A549 (cell line): ENCODE results near the gene ALPK3. TPM values are rescaled to one million over a fixed set of nuclear protein-coding genes. Genes with fewer than 3 reads are reported as not detected.
A peak's percentile ranks its signal among the peaks of the same experiment; 100 is the strongest.

Experiments used
- ATAC-seq, 2 experiments: fragments of 200-7000 bp in 1 of 2; fragments of >200 bp in 1 of 2; cut with Nextera tagmentation in 1 of 2; cut with Tn5 transposase in 1 of 2; 3 replicates each; pipeline versions ENCODE4 v1.8.0 to v1.9.1; 2018 to 2020; ENCODE audit warnings: mild to moderate bottlenecking in 1 of 2, moderate library complexity in 1 of 2
- CTCF ChIA-PET: fragments of 300-600 bp; sonication (Branson Sonifier 250); formaldehyde crosslinking; extraction: SDS; loops from one replicate; lab custom pipeline; 2021; ENCODE audit warnings: antibody characterized with exemption, inconsistent platforms; lab: Yijun Ruan, JAX
- POLR2A ChIA-PET: fragments of 350-600 bp; formaldehyde crosslinking; extraction: SDS; loops from one replicate; lab custom pipeline; 2021; ENCODE audit warnings: antibody characterized with exemption, inconsistent platforms; lab: Yijun Ruan, JAX
- DNase-seq, 2 experiments: peaks; one replicate each; pipeline versions ENCODE4 v3.0.0 to v3.0.0-alpha.2; 2011 to 2016; ENCODE audit warnings: low read depth in 1 of 2, low spot score in 1 of 2
- FAIRE-seq: peaks from 2 replicates; lab custom pipeline; 2011; peaks lifted over from hg19 to GRCh38; lab: Jason Lieb, UNC
- H3K27ac ChIP-seq, 2 experiments: fragments of >200 bp; sonication (Bioruptor Twin); formaldehyde crosslinking; 3 replicates each; pipeline ENCODE4 v1.5.1; 2016 to 2017
- H3K4me1 ChIP-seq: fragments of >200 bp; sonication (Bioruptor Twin); formaldehyde crosslinking; 3 replicates; pipeline ENCODE4 v1.6.1; 2016
- H3K4me2 ChIP-seq: fragments of >200 bp; sonication (Bioruptor Twin); formaldehyde crosslinking; 3 replicates; pipeline ENCODE4 v1.6.1; 2016
- H3K4me3 ChIP-seq: fragments of >200 bp; sonication (Bioruptor Twin); formaldehyde crosslinking; 3 replicates; pipeline ENCODE4 v1.5.1; 2016
- H3K9me3 ChIP-seq: fragments of >200 bp; sonication (Bioruptor Twin); formaldehyde crosslinking; 3 replicates; pipeline ENCODE4 v1.6.1; 2016
- ATOH8 ChIP-seq: fragments of 250-450 bp; sonication (Bioruptor Pico); IDR thresholded peaks from 2 replicates; pipeline ENCODE4 v1.5.0; 2020; ENCODE audit warnings: low read depth, mild to moderate bottlenecking, moderate library complexity
- CBX8 ChIP-seq: fragments of 200-600 bp; sonication (generic); IDR thresholded peaks from 2 replicates; pipeline ENCODE4 v1.6.1; 2016
- CHD2 ChIP-seq: fragments of 150-350 bp; IDR thresholded peaks from 2 replicates; pipeline ENCODE4 v1.6.1; 2014; ENCODE audit warnings: low read length; ENCODE audit not compliant: partially characterized antibody
- CHD4 ChIP-seq: fragments of 200-600 bp; sonication (generic); IDR thresholded peaks from 2 replicates; pipeline ENCODE4 v1.6.1; 2016; ENCODE audit warnings: antibody characterized with exemption, mild to moderate bottlenecking, borderline replicate concordance
- ELK1 ChIP-seq: fragments of 150-350 bp; IDR thresholded peaks from 2 replicates; pipeline ENCODE4 v1.6.1; 2014; ENCODE audit warnings: low read depth, mild to moderate bottlenecking, low read length
- HDAC2 ChIP-seq: fragments of 200-600 bp; sonication (generic); IDR thresholded peaks from 2 replicates; pipeline ENCODE4 v1.6.1; 2016
- JUN ChIP-seq, 2 experiments: fragments of >200 bp; sonication (Bioruptor Twin); formaldehyde crosslinking; IDR thresholded peaks; 2 replicates in 1 of 2; 3 replicates in 1 of 2; pipeline ENCODE4 v1.6.1; 2016 to 2017
- JUNB ChIP-seq: fragments of >200 bp; sonication (Bioruptor Twin); formaldehyde crosslinking; IDR thresholded peaks from 2 replicates; pipeline ENCODE4 v1.6.1; 2016
- KDM1A ChIP-seq: fragments of 200-600 bp; sonication (generic); IDR thresholded peaks from 2 replicates; pipeline ENCODE4 v1.6.1; 2016; ENCODE audit warnings: low read depth, mild to moderate bottlenecking
- KDM5A ChIP-seq: fragments of 200-600 bp; sonication (generic); IDR thresholded peaks from 2 replicates; pipeline ENCODE4 v1.6.1; 2016; ENCODE audit warnings: antibody characterized with exemption, mild to moderate bottlenecking
- MAZ ChIP-seq: fragments of 150-350 bp; IDR thresholded peaks from 2 replicates; pipeline ENCODE4 v1.6.1; 2014; ENCODE audit warnings: antibody characterized with exemption, low read depth, low read length, borderline replicate concordance
- MYC ChIP-seq: IDR thresholded peaks from 2 replicates; pipeline ENCODE4 v1.6.1; 2012; ENCODE audit warnings: mild to moderate bottlenecking, inconsistent platforms, low read length, improper control_type of control experiment, borderline replicate concordance
- NR3C1 ChIP-seq: fragments of >200 bp; sonication (Bioruptor Twin); formaldehyde crosslinking; IDR thresholded peaks from 3 replicates; pipeline ENCODE4 v1.6.1; 2017
- POLR2AphosphoS2 ChIP-seq: conservative IDR thresholded peaks from 2 replicates; pipeline ENCODE4 v1.6.1; 2012; ENCODE audit warnings: low read length, improper control_type of control experiment, inconsistent platforms
- TFCP2L1 ChIP-seq: fragments of 250-450 bp; sonication (Bioruptor Pico); IDR thresholded peaks from 2 replicates; pipeline ENCODE4 v1.5.0; 2021; ENCODE audit warnings: mild to moderate bottlenecking
- ZSCAN20 ChIP-seq: fragments of 250-450 bp; sonication (Bioruptor Pico); IDR thresholded peaks from 2 replicates; pipeline ENCODE4 v1.8.0; 2022; ENCODE audit warnings: mild to moderate bottlenecking, moderate library complexity
- WGBS: methylation state at CpG from one replicate; pipeline ENCODE4 v1.1.6; 2017; ENCODE audit errors: missing lambda C conversion rate; 5-methylcytosine and 5-hydroxymethylcytosine counted together
- polyA plus RNA-seq, 4 experiments: library from polyadenylated mRNA; depleted of rRNA in 3 of 4; stranded (reverse); fragments of >200 nt; fragmentation: RNase III in 1 of 4; extraction: RNeasy Plus Mini Kit Qiagen cat#74134 plus additional on column Dnase treatment in 1 of 4; gene quantifications; 2 replicates in 3 of 4; 3 replicates in 1 of 4; pipeline ENCODE4 v1.2.3, GENCODE V29; 2011 to 2017
- TF ChIP-seq, protein P1 (sequence below): IDR thresholded peaks from 2 replicates; pipeline ENCODE4 v1.6.1; 2012
- TF ChIP-seq, protein P2 (sequence below): IDR thresholded peaks from 2 replicates; pipeline ENCODE4 v1.6.1; 2012

Gene ALPK3
- polyA plus RNA-seq, 2 of the 4 experiments (the other 2 are of a cell fraction): 0.26 to 0.30 TPM

GRCh38 chr15:84891339-84891738 is 74.2 kb downstream of the ALPK3 start:
- H3K9me3 ChIP-seq: no peaks in the 10 kb centered on the region
- POLR2A ChIA-PET: no interaction called here
- ATAC-seq (no peak), DNase-seq (no peak), FAIRE-seq (no peak)
- peaks cover 4% of the 10 kb centered on the region; the same call in 1 of the 3 replicates for H3K4me1 ChIP-seq
- CTCF ChIA-PET: interaction anchor here (1.2 to 2.7 kb wide), 5 partner anchors 8 to 37 kb away, joined by 3 to 11 read pairs (median 4); no protein-coding TSS in a partner anchor
- H3K4me2 ChIP-seq: no peak overlapping the region
- TF ChIP-seq, protein P1, sequence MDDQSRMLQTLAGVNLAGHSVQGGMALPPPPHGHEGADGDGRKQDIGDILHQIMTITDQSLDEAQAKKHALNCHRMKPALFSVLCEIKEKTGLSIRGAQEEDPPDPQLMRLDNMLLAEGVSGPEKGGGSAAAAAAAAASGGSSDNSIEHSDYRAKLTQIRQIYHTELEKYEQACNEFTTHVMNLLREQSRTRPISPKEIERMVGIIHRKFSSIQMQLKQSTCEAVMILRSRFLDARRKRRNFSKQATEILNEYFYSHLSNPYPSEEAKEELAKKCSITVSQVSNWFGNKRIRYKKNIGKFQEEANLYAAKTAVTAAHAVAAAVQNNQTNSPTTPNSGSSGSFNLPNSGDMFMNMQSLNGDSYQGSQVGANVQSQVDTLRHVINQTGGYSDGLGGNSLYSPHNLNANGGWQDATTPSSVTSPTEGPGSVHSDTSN: no peak
- H3K4me3 ChIP-seq: no peak overlapping the region
- 82% methylated on average over 6 of the region's 6 CpGs for WGBS
- H3K27ac ChIP-seq: peak overlapping the region in 1 of 2 experiments; percentile 7; a peak in 1 of 6 replicates

DNA sequence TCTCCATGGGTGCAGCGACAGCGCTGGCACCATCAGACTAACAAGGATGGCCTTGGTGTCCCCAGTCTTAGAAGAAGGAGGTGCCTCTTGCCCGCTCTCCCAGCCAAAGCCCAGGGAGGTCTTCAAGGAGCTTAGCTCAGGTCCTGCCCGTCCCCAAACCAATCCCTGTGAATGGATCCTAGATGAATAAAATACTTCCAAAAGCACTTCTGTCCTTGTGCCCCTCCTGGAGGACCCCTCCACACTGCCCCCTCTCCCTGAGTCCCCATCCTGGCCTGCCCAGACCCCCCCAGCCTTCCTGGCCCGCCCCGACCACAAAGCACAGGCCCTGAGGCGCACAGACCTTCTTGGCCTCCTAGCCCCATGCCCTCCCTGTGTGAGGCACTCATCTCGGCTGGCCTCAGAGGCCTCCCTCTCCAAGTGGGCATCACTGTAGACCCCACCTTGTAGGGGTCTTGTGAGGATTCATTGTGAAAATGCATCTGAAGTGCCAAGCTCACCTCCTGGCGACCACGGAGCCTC is 75.7 kb downstream of the ALPK3 start:
- CTCF ChIA-PET: interaction anchor here (1.1 to 2.7 kb wide), 4 partner anchors 10 to 237 kb away, joined by 3 to 11 read pairs (median 4); no protein-coding TSS in a partner anchor
- Histone ChIP-seq H3K9me3 (no peaks in the 10 kb centered on the region), H3K4me3 (no peak overlapping the region), H3K4me2 (no peak overlapping the region), H3K27ac (no peak overlapping the region)
- no peak for TF ChIP-seq JUN (IDR thresholded peaks at IDR 0.05)
- TF ChIP-seq, protein P2, sequence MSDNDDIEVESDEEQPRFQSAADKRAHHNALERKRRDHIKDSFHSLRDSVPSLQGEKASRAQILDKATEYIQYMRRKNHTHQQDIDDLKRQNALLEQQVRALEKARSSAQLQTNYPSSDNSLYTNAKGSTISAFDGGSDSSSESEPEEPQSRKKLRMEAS: no peak
- TF ChIP-seq, all 56 proteins: peak for 0
- POLR2A ChIA-PET: no interaction called here
- H3K4me1 ChIP-seq: peaks cover 4% of the 10 kb centered on the region; the same call in 1 of the 3 replicates
- DNase-seq: no peak
- FAIRE-seq: no peak
- 95% methylated on average over 8 of the region's 10 CpGs for WGBS
- ATAC-seq: no peak

GRCh38 chr15:84893607-84894006 is 76.5 kb downstream of the ALPK3 start:
- Histone ChIP-seq H3K4me2 (no peak overlapping the region), H3K4me1 (peaks cover 4% of the 10 kb centered on the region; the same call in 1 of the 3 replicates), H3K9me3 (no peaks in the 10 kb centered on the region), H3K27ac (no peak overlapping the region), H3K4me3 (no peak overlapping the region)
- TF ChIP-seq JUNB (no peak), CHD2 (no peak), CHD4 (no peak), ZSCAN20 (CRISPR knock-in tag) (no peak), ATOH8 (CRISPR knock-in tag) (no peak), KDM1A (no peak), TFCP2L1 (CRISPR knock-in tag) (no peak), ELK1 (no peak), POLR2AphosphoS2 (no peak), MAZ (no peak), JUN (IDR thresholded peaks at IDR 0.05) (no peak), CBX8 (no peak), NR3C1 (no peak), MYC (no peak), HDAC2 (no peak), KDM5A (no peak)
- TF ChIP-seq, protein P2: no peak
- WGBS: 75% methylated on average over 10 of the region's 10 CpGs
- CTCF ChIA-PET: interaction anchor here (2.7 kb wide), 1 partner anchor 11 kb away, joined by 11 read pairs; no protein-coding TSS in a partner anchor
- ATAC-seq: no peak
- no peak for DNase-seq
- POLR2A ChIA-PET: no interaction called here
- FAIRE-seq: no peak
